Measurements from ENCODE around the gene FMN1.

DNA sequence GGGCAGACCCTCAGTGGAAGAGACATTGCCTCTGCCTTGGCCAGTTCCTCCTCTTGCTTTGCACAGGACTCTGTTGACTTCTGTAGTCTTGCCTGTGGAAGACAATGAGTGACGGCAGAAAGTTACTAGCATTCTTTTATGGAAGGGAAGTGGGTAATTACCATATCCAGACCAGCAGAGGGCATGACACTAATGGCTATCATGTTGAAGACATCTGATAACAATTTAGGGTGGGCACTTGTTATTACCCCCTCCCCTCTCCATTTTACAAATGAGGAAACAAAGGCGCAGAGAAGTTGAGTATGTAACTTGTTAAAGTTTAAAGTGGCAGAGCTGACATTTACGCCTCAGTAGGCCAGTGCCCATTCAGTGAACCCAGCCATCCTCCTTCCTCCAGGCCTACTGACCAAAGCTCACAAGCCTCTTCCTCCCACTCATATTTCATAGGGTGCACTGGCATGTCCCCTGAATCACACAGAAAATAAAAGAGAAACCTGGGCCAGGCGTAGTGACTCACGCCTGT lies 48.2 kb upstream of the FMN1 start:
- TF ChIP-seq, protein P1, sequence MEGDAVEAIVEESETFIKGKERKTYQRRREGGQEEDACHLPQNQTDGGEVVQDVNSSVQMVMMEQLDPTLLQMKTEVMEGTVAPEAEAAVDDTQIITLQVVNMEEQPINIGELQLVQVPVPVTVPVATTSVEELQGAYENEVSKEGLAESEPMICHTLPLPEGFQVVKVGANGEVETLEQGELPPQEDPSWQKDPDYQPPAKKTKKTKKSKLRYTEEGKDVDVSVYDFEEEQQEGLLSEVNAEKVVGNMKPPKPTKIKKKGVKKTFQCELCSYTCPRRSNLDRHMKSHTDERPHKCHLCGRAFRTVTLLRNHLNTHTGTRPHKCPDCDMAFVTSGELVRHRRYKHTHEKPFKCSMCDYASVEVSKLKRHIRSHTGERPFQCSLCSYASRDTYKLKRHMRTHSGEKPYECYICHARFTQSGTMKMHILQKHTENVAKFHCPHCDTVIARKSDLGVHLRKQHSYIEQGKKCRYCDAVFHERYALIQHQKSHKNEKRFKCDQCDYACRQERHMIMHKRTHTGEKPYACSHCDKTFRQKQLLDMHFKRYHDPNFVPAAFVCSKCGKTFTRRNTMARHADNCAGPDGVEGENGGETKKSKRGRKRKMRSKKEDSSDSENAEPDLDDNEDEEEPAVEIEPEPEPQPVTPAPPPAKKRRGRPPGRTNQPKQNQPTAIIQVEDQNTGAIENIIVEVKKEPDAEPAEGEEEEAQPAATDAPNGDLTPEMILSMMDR (IDR thresholded peaks at IDR 0.05), result peak in 4 of 5 experiments; percentile 13 to 28 (median 24)
- TF ChIP-seq EP300 (IDR thresholded peaks at IDR 0.05; ENCODE audit: low read depth) (no peak), POLR2AphosphoS5 (IDR thresholded peaks at IDR 0.05) (no peak)

Data from transverse colon (tissue), 4 donors.